ENCODE data around the gene TSTD1.

- TF ChIP-seq POLR2A (IDR thresholded peaks at IDR 0.05): no peak
- TF ChIP-seq CTCF (IDR thresholded peaks at IDR 0.05): no peak
These were observed 782 bp upstream of the TSTD1 start for GRCh38 chr1:161039546-161039945.
